MM.1S (cell line): ENCODE results near the gene NUDT14.

Experiments
- DNase-seq: peaks from one replicate; pipeline ENCODE4 v3.0.0-alpha.2; 2015
- H2AFZ ChIP-seq: fragments of 300-600 bp; sonication (generic); 2 replicates; pipeline ENCODE4 v1.6.0; 2016; ENCODE audit warnings: antibody characterized with exemption, low read length
- H3F3A ChIP-seq: fragments of 300-600 bp; sonication (generic); 2 replicates; pipeline ENCODE4 v1.6.1; 2016; ENCODE audit warnings: mild to moderate bottlenecking, antibody characterized with exemption, low read length, moderate library complexity, mixed read lengths; ENCODE audit not compliant: insufficient read depth
- H3K27ac ChIP-seq: fragments of 300-600 bp; sonication (generic); 2 replicates; pipeline ENCODE4 v1.5.1; 2016; ENCODE audit warnings: mild to moderate bottlenecking, low read length
- H3K27me3 ChIP-seq: fragments of 300-600 bp; sonication (generic); replicated peaks from 2 replicates; pipeline ENCODE4 v1.6.0; 2016; ENCODE audit warnings: low read length; ENCODE audit not compliant: insufficient read depth
- H3K36me3 ChIP-seq: fragments of 300-600 bp; sonication (generic); replicated peaks from 2 replicates; pipeline ENCODE4 v1.6.1; 2016; ENCODE audit warnings: mild to moderate bottlenecking, low read length, mixed read lengths; ENCODE audit not compliant: insufficient read depth
- H3K4me1 ChIP-seq: fragments of 300-600 bp; sonication (generic); 2 replicates; pipeline ENCODE4 v1.6.1; 2016; ENCODE audit warnings: low read length, mixed read lengths
- H3K4me2 ChIP-seq: fragments of 300-600 bp; sonication (generic); 2 replicates; pipeline ENCODE4 v1.6.0; 2016; ENCODE audit warnings: low read depth, low read length
- H3K4me3 ChIP-seq: fragments of 300-600 bp; sonication (generic); 2 replicates; pipeline ENCODE4 v1.5.1; 2016; ENCODE audit warnings: low read length, mixed read lengths
- H3K79me2 ChIP-seq: fragments of 300-600 bp; sonication (generic); 2 replicates; pipeline ENCODE4 v1.6.1; 2016; ENCODE audit warnings: mixed run types, low read length, mixed read lengths
- H3K9ac ChIP-seq: fragments of 300-600 bp; sonication (generic); 2 replicates; pipeline ENCODE4 v1.6.1; 2016; ENCODE audit warnings: low read length, mixed read lengths
- H3K9me2 ChIP-seq: fragments of 300-600 bp; sonication (generic); replicated peaks from 2 replicates; pipeline ENCODE4 v1.6.1; 2016; ENCODE audit warnings: mild to moderate bottlenecking, low read length, mixed read lengths; ENCODE audit not compliant: insufficient read depth
- H3K9me3 ChIP-seq: fragments of 300-600 bp; sonication (generic); replicated peaks from 2 replicates; pipeline ENCODE4 v1.6.1; 2016; ENCODE audit warnings: mild to moderate bottlenecking, low read length, mixed read lengths; ENCODE audit not compliant: insufficient read depth
- H4K20me1 ChIP-seq: fragments of 300-600 bp; sonication (generic); 2 replicates; pipeline ENCODE4 v1.6.1; 2016; ENCODE audit warnings: mild to moderate bottlenecking, low read length, moderate library complexity, mixed read lengths; ENCODE audit not compliant: insufficient read depth
- EZH2 ChIP-seq: fragments of 300-600 bp; sonication (generic); optimal IDR thresholded peaks from 2 replicates; pipeline ENCODE3; 2017; ENCODE audit warnings: low read depth, mild to moderate bottlenecking, antibody characterized with exemption, low read length, mixed read lengths
- EZH2phosphoT487 ChIP-seq: fragments of 300-600 bp; sonication (generic); IDR thresholded peaks from 2 replicates; pipeline ENCODE4 v1.6.1; 2018; ENCODE audit warnings: antibody characterized with exemption, low read length
- TF ChIP-seq, protein P1 (sequence below): fragments of 300-600 bp; sonication (generic); IDR thresholded peaks from 2 replicates; pipeline ENCODE4 v1.5.1; 2016; ENCODE audit warnings: antibody characterized with exemption, low read length, mixed read lengths

NUDT14 gene

DNA sequence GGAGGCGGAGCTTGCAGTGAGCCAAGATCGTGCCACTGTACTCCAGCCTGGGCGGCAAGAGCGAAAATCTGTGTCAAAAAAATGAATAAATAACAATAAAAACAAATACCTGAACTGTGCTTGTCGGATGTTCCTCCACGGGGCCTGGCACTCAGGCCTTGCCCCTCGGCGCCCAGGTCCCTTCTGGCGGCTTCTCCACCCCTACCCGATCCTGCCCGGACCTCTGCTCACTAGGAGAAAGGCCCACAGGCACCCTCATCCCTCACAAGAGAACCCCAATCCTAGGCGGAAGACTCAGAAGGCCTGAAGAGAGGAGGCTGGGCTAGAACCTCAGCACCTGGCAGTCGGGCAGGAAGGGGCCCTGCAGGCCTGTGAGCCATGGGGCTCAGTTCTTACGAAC lies 46.2 kb upstream of the NUDT14 start:
- no peaks in the 10 kb centered on the region for H3F3A ChIP-seq
- DNase-seq, result no peak
- no peaks in the 10 kb centered on the region for H3K79me2 ChIP-seq
- no peak overlapping the region for H2AFZ ChIP-seq
- H3K4me1 ChIP-seq, result no peaks in the 10 kb centered on the region
- no peaks in the 10 kb centered on the region for H3K9me2 ChIP-seq
- H3K27ac ChIP-seq, result no peak overlapping the region
- H3K9me3 ChIP-seq, result no peaks in the 10 kb centered on the region
- no peak overlapping the region for H3K4me3 ChIP-seq
- H4K20me1 ChIP-seq, result no peaks in the 10 kb centered on the region
- no peaks in the 10 kb centered on the region for H3K27me3 ChIP-seq
- no peak overlapping the region for H3K9ac ChIP-seq
- H3K36me3 ChIP-seq, result no peaks in the 10 kb centered on the region
- no peak overlapping the region for H3K4me2 ChIP-seq
- TF ChIP-seq, protein P1, sequence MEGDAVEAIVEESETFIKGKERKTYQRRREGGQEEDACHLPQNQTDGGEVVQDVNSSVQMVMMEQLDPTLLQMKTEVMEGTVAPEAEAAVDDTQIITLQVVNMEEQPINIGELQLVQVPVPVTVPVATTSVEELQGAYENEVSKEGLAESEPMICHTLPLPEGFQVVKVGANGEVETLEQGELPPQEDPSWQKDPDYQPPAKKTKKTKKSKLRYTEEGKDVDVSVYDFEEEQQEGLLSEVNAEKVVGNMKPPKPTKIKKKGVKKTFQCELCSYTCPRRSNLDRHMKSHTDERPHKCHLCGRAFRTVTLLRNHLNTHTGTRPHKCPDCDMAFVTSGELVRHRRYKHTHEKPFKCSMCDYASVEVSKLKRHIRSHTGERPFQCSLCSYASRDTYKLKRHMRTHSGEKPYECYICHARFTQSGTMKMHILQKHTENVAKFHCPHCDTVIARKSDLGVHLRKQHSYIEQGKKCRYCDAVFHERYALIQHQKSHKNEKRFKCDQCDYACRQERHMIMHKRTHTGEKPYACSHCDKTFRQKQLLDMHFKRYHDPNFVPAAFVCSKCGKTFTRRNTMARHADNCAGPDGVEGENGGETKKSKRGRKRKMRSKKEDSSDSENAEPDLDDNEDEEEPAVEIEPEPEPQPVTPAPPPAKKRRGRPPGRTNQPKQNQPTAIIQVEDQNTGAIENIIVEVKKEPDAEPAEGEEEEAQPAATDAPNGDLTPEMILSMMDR, result no peak
- TF ChIP-seq EZH2phosphoT487 (no peak), EZH2 (no peak)

DNA sequence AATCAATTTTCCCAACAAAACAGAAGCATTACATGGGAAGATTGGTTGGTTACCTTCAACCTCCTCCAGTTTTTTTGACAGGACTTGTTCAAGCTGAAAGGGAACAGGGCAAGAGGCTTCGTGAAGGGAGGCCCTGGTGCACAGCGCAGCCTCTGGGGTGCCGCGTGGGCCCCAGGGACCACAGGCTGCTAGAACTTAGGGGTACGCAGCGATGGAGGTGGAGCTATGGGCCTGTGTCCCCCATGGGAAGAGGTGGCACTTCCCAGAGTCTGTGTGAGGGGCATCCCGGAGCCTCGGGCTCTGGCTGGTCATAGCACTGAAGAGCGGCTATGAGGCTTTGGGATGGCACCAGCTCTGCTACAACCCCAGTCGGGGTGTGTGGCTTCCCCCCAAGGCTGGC lies 45.1 kb upstream of the NUDT14 start:
- Histone ChIP-seq H3K79me2 (no peaks in the 10 kb centered on the region), H3K27me3 (no peaks in the 10 kb centered on the region), H3K27ac (no peak overlapping the region), H3K9ac (no peak overlapping the region), H3K4me3 (no peak overlapping the region), H3F3A (no peaks in the 10 kb centered on the region), H3K4me1 (no peaks in the 10 kb centered on the region), H3K4me2 (no peak overlapping the region), H3K36me3 (no peaks in the 10 kb centered on the region), H4K20me1 (no peaks in the 10 kb centered on the region), H2AFZ (no peak overlapping the region), H3K9me2 (no peaks in the 10 kb centered on the region), H3K9me3 (no peaks in the 10 kb centered on the region)
- TF ChIP-seq, protein P1, result no peak
- no peak for TF ChIP-seq EZH2
- no peak for TF ChIP-seq EZH2phosphoT487
- DNase-seq, result no peak

DNA sequence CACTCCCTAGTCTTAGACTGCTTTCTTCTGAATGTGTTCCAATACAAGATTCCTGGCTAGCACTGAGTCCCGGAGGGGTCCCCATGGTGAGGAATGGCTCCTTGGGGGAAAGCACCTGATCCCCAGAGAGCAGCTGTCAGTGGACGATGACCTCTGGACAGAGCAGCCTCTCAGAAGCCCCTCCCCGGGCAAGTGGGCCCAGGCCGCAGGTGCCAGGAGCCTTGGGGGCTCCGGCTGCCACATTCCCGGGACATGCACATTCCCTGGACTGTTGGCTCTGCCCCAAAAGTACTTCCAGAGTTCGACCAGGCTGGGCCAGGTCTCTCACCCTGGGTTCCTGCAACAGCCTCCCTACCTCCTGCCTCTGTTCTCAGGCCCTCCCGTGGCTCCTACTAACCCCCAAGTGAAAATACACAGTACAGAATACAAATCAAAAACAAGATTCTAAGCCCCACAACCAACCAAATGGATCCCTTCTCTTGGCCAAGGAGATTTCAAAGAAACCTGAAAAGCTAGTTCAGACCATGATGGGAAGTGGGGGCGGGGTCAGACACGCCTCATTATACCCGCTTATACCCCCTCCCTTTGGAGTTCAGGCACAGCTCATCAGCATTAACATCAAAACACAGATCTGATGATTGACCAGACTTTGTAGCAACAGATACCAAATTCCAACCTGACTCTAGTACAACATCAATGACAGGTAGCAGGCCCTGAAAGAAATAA lies 43.9 kb upstream of the NUDT14 start:
- TF ChIP-seq EZH2 (no peak), EZH2phosphoT487 (no peak)
- no peak overlapping the region for H3K4me2 ChIP-seq
- H3K36me3 ChIP-seq, result no peaks in the 10 kb centered on the region

DNA sequence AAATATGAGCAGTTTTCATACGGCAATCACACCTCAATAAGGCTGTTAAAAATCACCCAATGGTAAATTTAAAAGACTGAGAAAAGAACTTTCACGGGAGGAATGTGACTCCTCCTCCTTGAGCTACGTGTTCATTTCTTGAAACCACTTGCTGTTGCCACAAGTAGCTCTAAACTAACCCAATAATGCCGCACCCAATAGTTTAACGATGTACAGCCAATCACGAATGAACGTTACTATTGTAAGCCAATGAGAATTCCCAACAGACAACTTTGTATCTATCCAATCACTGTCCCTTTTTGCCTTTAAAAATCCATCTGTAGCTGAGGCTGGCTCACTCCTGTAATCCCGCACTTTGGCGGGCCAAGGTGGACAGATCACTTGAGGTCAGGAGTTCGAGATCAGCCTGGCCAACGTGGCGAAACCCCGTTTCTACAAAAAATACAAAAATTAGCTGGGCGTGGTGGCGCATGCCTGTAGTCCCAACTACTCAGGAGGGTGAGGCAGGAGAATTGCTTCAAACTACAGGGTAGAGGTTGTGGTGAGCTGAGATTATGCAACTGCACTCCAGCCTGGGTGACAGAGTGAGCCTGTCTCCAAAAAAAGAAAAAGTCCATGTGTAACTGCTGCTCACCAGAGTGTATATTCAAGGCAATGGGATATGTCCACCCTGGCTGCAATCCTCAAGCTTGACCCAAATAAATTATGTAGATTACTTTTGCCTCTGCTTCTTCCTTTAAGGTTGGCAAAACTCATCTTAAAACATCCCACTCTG lies 42.8 kb upstream of the NUDT14 start:
- Histone ChIP-seq H3K4me2 (no peak overlapping the region), H3K9ac (no peak overlapping the region)
- TF ChIP-seq EZH2, result no peak
- TF ChIP-seq, protein P1, result no peak
- TF ChIP-seq EZH2phosphoT487, result no peak

More for the DNA sequence above, 43.9 kb upstream of the NUDT14 start:
- no peak overlapping the region for H2AFZ ChIP-seq
- no peaks in the 10 kb centered on the region for H3F3A ChIP-seq
- H3K27me3 ChIP-seq, result no peaks in the 10 kb centered on the region
- no peaks in the 10 kb centered on the region for H3K79me2 ChIP-seq
- no peaks in the 10 kb centered on the region for H4K20me1 ChIP-seq
- no peaks in the 10 kb centered on the region for H3K4me1 ChIP-seq
- no peaks in the 10 kb centered on the region for H3K9me3 ChIP-seq
- DNase-seq, result no peak
- no peak overlapping the region for H3K27ac ChIP-seq
- H3K9me2 ChIP-seq, result no peaks in the 10 kb centered on the region
- H3K4me3 ChIP-seq, result no peak overlapping the region
- H3K9ac ChIP-seq, result no peak overlapping the region

More for the DNA sequence above, 42.8 kb upstream of the NUDT14 start:
- no peak for DNase-seq
- no peaks in the 10 kb centered on the region for H3K4me1 ChIP-seq
- no peaks in the 10 kb centered on the region for H3K36me3 ChIP-seq
- no peak overlapping the region for H3K4me3 ChIP-seq
- H3F3A ChIP-seq, result no peaks in the 10 kb centered on the region
- H3K79me2 ChIP-seq, result no peaks in the 10 kb centered on the region
- no peaks in the 10 kb centered on the region for H4K20me1 ChIP-seq
- H3K27ac ChIP-seq, result no peak overlapping the region
- no peaks in the 10 kb centered on the region for H3K9me2 ChIP-seq
- no peak overlapping the region for H2AFZ ChIP-seq
- H3K27me3 ChIP-seq, result no peaks in the 10 kb centered on the region
- H3K9me3 ChIP-seq, result no peaks in the 10 kb centered on the region
